Bronchial epithelial cell (primary cell): Measurements from ENCODE around the gene RNASEH2C. TPM values are rescaled to one million over a fixed set of nuclear protein-coding genes. Genes with fewer than 3 reads are reported as not detected.
"Not testable (repeated sequence)": the region's sequence is repeated elsewhere in the genome, so short reads cannot be mapped to it uniquely, and the experiment has no call there.

Experiments used
- DNase-seq: peaks from one replicate; pipeline ENCODE4 v3.0.0-alpha.2; 2010; ENCODE audit warnings: low read depth
- FAIRE-seq: peaks from 2 replicates; lab custom pipeline; 2011; peaks lifted over from hg19 to GRCh38; lab: Jason Lieb, UNC
- H3K27me3 ChIP-seq: 2 replicates; pipeline ENCODE4 v1.5.1; 2011; ENCODE audit warnings: low read length; ENCODE audit not compliant: control insufficient read depth, insufficient read depth
- H3K36me3 ChIP-seq: 2 replicates; pipeline ENCODE4 v1.5.1; 2011; ENCODE audit warnings: low read length; ENCODE audit not compliant: control insufficient read depth, insufficient read depth
- H3K4me3 ChIP-seq: 2 replicates; pipeline ENCODE4 v1.5.1; 2011; ENCODE audit warnings: mild to moderate bottlenecking, low read depth, low read length, control low read depth
- total RNA-seq: library from RNA; depleted of rRNA; stranded (reverse); fragments of >200 nt; gene quantifications from 2 replicates; pipeline ENCODE4 v1.2.1, GENCODE V29; 2014
- TF ChIP-seq, protein P1 (sequence below): IDR thresholded peaks from 2 replicates; pipeline ENCODE4 v1.5.1; 2011; ENCODE audit warnings: mild to moderate bottlenecking, moderate library complexity, low read length, control low read depth, inconsistent platforms; ENCODE audit not compliant: insufficient read depth, severe bottlenecking

RNASEH2C gene
- total RNA-seq, 1 donor from 2014 or later: 21.1 TPM

DNA sequence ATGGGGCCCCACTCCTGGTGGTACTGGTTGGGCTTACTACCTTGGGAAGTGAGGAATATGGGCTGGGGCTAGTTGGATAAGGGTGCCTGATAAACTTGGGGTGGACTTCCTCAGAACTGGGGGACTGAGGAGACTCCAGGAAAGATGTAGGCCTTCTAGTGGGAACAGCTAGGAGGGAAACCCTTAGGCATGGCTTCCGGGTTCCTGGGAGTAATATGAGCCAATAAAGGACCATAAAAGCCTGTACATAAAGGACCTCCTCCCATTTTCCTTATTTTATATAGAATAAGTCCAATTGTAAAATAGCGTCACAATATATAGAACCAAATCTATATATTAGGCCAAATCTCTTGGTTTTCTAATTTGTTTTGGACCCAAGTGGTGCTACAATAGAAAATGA, 18.4 kb upstream of the RNASEH2C start:
- no peak overlapping the region for H3K4me3 ChIP-seq
- TF ChIP-seq, protein P1, sequence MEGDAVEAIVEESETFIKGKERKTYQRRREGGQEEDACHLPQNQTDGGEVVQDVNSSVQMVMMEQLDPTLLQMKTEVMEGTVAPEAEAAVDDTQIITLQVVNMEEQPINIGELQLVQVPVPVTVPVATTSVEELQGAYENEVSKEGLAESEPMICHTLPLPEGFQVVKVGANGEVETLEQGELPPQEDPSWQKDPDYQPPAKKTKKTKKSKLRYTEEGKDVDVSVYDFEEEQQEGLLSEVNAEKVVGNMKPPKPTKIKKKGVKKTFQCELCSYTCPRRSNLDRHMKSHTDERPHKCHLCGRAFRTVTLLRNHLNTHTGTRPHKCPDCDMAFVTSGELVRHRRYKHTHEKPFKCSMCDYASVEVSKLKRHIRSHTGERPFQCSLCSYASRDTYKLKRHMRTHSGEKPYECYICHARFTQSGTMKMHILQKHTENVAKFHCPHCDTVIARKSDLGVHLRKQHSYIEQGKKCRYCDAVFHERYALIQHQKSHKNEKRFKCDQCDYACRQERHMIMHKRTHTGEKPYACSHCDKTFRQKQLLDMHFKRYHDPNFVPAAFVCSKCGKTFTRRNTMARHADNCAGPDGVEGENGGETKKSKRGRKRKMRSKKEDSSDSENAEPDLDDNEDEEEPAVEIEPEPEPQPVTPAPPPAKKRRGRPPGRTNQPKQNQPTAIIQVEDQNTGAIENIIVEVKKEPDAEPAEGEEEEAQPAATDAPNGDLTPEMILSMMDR: no peak
- no peak for FAIRE-seq

DNA sequence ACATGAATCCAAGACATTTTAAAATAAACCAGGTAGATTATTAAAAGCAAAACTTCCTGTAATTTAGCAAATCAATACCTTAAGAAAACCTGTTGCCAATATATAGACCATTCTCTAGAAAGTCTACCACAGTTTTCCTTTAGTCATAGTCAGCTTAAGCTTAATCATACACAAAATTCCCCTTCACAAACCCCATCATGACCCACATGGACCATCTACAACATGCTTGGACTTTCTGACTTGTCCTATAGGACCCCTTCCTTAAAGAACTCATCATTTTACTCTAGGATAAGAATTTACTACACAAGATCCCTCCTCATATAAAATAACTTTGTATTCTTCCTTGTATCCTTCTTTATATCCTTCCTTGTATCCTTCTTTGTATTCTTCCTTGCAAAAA, 16.2 kb upstream of the RNASEH2C start:
- no peaks in the 10 kb centered on the region for H3K36me3 ChIP-seq
- H3K4me3 ChIP-seq: no peak overlapping the region
- H3K27me3 ChIP-seq: no peaks in the 10 kb centered on the region
- DNase-seq (no peak), FAIRE-seq (no peak)
- TF ChIP-seq, protein P1: no peak

More for the DNA sequence above, 18.4 kb upstream of the RNASEH2C start:
- no peaks in the 10 kb centered on the region for H3K27me3 ChIP-seq
- no peaks in the 10 kb centered on the region for H3K36me3 ChIP-seq
- DNase-seq: no peak

DNA sequence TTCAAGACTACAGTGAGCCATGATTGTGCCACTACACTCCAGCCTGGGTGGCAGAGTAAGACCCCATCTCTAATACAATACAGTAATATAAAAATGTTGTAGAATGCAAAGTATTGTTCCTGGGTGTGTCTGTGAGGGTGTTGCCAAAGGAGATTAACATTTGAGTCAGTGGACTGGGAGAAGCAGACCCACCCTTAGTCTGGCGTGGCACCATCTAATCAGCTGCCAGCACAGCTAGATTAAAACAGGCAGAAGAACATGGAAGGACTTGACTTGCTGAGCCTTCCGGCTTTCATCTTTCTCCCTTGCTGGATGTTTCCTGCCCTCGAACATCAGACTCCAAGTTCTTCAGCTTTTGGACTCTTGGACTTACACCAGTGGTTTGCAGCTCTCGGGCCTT, 14.5 kb upstream of the RNASEH2C start:
- DNase-seq, FAIRE-seq: not testable (repeated sequence)

DNA sequence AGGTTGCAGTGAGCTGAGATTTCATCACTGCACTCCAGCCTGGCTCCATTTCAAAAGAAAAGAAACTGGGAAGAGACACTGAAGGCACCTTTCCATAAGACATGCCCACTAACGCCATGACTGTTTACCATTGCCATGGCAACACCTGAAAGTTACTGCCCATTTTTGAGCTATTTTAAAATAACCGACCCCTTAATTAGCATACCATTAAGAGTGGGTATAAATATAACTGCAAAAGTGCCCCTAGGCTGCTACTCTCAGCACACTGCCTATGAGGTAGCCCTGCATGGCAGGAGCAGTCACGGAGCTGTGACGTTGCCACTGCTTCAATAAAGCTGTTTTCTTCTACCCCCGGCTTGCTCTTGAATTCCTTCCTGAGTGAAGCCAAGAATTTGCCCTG, 9.9 kb upstream of the RNASEH2C start:
- no peak for FAIRE-seq
- H3K36me3 ChIP-seq: no peaks in the 10 kb centered on the region
- TF ChIP-seq, protein P1: no peak

More for the DNA sequence above, 14.5 kb upstream of the RNASEH2C start:
- not testable (repeated sequence) for H3K36me3 ChIP-seq, H3K4me3 ChIP-seq, H3K27me3 ChIP-seq

DNA sequence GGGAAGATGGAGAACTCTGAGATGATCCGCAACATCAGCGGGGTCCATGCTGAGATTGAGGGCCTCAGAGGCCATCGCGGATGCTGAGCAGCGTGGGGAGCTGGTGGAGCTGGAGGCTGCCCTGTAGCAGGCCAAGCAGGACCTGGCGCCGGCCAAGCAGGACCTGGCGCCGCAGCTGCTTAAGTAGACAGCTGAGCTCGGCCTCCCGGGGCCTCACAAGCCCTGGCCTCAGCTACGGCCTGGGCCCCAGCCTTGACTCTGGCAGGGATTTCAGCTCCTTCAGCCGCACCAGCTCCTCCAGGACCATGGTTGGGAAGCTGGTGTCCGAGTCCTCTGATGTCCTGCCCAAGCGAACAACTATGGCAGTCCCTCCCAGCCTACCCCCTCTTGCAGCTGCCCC, 7.3 kb upstream of the RNASEH2C start:
- TF ChIP-seq, protein P1: no peak
- DNase-seq (no peak), FAIRE-seq (no peak)
- Histone ChIP-seq H3K36me3 (no peaks in the 10 kb centered on the region), H3K4me3 (no peak overlapping the region), H3K27me3 (no peaks in the 10 kb centered on the region)

More for the DNA sequence above, 9.9 kb upstream of the RNASEH2C start:
- no peak for DNase-seq
- no peak overlapping the region for H3K4me3 ChIP-seq
- no peaks in the 10 kb centered on the region for H3K27me3 ChIP-seq

DNA sequence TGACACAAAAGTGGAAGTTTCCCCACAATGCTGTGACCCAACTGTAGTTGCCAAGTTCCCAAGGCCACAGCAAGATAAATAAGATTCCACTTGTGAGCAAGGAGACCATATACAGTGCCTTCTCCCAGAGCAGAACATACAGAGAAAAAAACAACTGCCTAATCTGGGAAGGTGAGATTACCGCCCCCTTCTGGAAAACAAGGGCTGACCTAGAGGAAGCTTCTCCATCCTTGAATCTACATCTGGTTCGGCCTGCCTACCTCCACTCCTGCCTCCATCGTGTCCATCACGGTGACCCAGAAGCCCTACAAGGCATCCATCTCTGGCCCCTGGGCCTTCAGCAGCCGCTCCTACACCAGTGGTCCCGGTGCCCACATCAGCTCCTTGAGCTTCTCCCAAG, 6.1 kb upstream of the RNASEH2C start:
- peak; percentile 64 for FAIRE-seq
- Histone ChIP-seq H3K36me3 (no peaks in the 10 kb centered on the region), H3K27me3 (no peaks in the 10 kb centered on the region), H3K4me3 (no peak overlapping the region)
- TF ChIP-seq, protein P1: no peak
- no peak for DNase-seq
